ENCODE results near the gene HMX3. TPM values are rescaled to one million over a fixed set of nuclear protein-coding genes. Genes with fewer than 3 reads are reported as not detected.

Gene HMX3
- total and polyA plus RNA-seq, 2 of the 13 experiments (the other 11 are each of a cell fraction or from before 2014, with no cell fraction given) = not detected

DNA sequence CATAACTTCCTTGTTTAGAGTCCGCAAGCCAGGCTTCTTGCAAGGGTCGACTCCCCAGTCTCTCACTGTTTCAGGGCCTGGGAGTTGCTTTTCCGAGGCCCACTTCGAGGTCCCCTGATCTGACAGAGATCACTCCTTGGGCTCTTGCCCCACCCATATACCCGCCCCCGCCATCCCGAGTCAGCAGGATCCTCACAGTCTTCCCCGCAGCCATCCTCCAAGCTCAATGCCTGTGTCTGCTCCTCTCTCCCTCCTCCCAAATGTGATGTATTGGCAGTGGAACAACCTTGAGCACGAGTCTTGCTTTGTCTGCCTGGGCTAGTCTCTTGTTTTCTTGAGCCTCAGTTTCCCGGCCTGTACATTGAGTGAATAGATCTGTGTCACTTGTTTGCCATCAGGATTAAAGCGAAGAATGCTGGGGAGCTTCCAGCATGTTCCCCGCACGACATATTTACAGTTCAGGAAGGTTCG lies 9.8 kb downstream of the HMX3 start:
- in situ Hi-C loops (cut with HindIII; ENCODE audit: extremely low pct_ligation_motif_present, low pct_unique_long_range_greater_than_20kb) = no loop called here
- TF ChIP-seq PAX8 (CRISPR knock-in tag; IDR thresholded peaks at IDR 0.05; ENCODE audit: borderline replicate concordance) (no peak), SP140L (CRISPR knock-in tag; IDR thresholded peaks at IDR 0.05; ENCODE audit: borderline replicate concordance) (no peak), U2AF2 (IDR thresholded peaks at IDR 0.05; ENCODE audit: low read depth, low read length) (no peak), NFE2 (CRISPR knock-in tag; IDR thresholded peaks at IDR 0.05) (no peak), ZSCAN25 (CRISPR knock-in tag; IDR thresholded peaks at IDR 0.05) (no peak), TCF12 (IDR thresholded peaks at IDR 0.05) (no peak), TCF12 (CRISPR knock-in tag; IDR thresholded peaks at IDR 0.05) (no peak), STAT5B (CRISPR knock-in tag; IDR thresholded peaks at IDR 0.05) (no peak), ZNF709 (CRISPR knock-in tag; IDR thresholded peaks at IDR 0.05) (no peak)
- TF ChIP-seq, protein P1, sequence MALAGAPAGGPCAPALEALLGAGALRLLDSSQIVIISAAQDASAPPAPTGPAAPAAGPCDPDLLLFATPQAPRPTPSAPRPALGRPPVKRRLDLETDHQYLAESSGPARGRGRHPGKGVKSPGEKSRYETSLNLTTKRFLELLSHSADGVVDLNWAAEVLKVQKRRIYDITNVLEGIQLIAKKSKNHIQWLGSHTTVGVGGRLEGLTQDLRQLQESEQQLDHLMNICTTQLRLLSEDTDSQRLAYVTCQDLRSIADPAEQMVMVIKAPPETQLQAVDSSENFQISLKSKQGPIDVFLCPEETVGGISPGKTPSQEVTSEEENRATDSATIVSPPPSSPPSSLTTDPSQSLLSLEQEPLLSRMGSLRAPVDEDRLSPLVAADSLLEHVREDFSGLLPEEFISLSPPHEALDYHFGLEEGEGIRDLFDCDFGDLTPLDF (CRISPR knock-in tag; IDR thresholded peaks at IDR 0.05) = no peak
- TF ChIP-seq, protein P2, sequence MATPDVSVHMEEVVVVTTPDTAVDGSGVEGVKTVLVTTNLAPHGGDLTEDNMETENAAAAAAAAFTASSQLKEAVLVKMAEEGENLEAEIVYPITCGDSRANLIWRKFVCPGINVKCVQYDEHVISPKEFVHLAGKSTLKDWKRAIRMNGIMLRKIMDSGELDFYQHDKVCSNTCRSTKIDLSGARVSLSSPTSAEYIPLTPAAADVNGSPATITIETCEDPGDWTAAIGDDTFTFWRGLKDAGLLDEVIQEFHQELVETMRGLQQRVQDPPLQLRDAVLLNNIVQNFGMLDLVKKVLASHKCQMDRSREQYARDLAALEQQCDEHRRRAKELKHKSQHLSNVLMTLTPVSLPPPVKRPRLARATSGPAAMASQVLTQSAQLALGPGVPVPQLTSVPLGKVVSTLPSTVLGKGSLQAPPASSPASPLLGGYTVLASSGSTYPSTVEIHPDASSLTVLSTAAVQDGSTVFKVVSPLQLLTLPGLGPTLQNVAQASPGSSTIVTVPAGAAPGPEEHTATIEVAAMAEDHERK (CRISPR knock-in tag; IDR thresholded peaks at IDR 0.05; ENCODE audit: low read depth) = no peak
- TF ChIP-seq, protein P3, sequence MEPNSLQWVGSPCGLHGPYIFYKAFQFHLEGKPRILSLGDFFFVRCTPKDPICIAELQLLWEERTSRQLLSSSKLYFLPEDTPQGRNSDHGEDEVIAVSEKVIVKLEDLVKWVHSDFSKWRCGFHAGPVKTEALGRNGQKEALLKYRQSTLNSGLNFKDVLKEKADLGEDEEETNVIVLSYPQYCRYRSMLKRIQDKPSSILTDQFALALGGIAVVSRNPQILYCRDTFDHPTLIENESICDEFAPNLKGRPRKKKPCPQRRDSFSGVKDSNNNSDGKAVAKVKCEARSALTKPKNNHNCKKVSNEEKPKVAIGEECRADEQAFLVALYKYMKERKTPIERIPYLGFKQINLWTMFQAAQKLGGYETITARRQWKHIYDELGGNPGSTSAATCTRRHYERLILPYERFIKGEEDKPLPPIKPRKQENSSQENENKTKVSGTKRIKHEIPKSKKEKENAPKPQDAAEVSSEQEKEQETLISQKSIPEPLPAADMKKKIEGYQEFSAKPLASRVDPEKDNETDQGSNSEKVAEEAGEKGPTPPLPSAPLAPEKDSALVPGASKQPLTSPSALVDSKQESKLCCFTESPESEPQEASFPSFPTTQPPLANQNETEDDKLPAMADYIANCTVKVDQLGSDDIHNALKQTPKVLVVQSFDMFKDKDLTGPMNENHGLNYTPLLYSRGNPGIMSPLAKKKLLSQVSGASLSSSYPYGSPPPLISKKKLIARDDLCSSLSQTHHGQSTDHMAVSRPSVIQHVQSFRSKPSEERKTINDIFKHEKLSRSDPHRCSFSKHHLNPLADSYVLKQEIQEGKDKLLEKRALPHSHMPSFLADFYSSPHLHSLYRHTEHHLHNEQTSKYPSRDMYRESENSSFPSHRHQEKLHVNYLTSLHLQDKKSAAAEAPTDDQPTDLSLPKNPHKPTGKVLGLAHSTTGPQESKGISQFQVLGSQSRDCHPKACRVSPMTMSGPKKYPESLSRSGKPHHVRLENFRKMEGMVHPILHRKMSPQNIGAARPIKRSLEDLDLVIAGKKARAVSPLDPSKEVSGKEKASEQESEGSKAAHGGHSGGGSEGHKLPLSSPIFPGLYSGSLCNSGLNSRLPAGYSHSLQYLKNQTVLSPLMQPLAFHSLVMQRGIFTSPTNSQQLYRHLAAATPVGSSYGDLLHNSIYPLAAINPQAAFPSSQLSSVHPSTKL (CRISPR knock-in tag; IDR thresholded peaks at IDR 0.05) = no peak
- TF ChIP-seq, protein P4, sequence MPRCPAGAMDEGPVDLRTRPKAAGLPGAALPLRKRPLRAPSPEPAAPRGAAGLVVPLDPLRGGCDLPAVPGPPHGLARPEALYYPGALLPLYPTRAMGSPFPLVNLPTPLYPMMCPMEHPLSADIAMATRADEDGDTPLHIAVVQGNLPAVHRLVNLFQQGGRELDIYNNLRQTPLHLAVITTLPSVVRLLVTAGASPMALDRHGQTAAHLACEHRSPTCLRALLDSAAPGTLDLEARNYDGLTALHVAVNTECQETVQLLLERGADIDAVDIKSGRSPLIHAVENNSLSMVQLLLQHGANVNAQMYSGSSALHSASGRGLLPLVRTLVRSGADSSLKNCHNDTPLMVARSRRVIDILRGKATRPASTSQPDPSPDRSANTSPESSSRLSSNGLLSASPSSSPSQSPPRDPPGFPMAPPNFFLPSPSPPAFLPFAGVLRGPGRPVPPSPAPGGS (CRISPR knock-in tag; IDR thresholded peaks at IDR 0.05) = no peak
- TF ChIP-seq, protein P5, sequence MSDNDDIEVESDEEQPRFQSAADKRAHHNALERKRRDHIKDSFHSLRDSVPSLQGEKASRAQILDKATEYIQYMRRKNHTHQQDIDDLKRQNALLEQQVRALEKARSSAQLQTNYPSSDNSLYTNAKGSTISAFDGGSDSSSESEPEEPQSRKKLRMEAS (IDR thresholded peaks at IDR 0.05) = no peak

More for the DNA sequence above, 9.8 kb downstream of the HMX3 start:
- Histone ChIP-seq H3K27me3 (ENCODE audit: control insufficient read depth in 1 of 2, insufficient read depth in 2 of 2, low read length in 2 of 2) (peaks cover 38 to 98% of the 10 kb centered on the region in 2 experiments), H3K4me3 (replicated peaks in 1 of 3; ENCODE audit: insufficient read depth in 1 of 3, low read depth in 2 of 3, low read length in 3 of 3) (no peak overlapping the region), H2AFZ (ENCODE audit: low read length) (no peak overlapping the region), H3K9ac (ENCODE audit: insufficient read depth, low read depth, low read length) (no peak overlapping the region), H3K79me2 (ENCODE audit: insufficient read depth, low read length) (no peaks in the 10 kb centered on the region), H3K9me3 (ENCODE audit: low read length) (no peaks in the 10 kb centered on the region), H3K4me2 (ENCODE audit: low read depth, low read length) (no peak overlapping the region), H3K4me1 (ENCODE audit: insufficient read depth, low read length) (peaks cover 51% of the 10 kb centered on the region), H4K20me1 (ENCODE audit: insufficient read depth, low read length) (0 out of 2 replicates have a peak, but pooled peaks cover 2% of the 10 kb centered on the region), H3K36me3 (replicated peaks in 1 of 2; ENCODE audit: control insufficient read depth in 1 of 2, insufficient read depth in 2 of 2, low read length in 2 of 2) (no peaks in the 10 kb centered on the region), H3K27ac (ENCODE audit: extremely low read length, insufficient read depth, low read length) (no peak overlapping the region)
- no peak for DNase-seq (ENCODE audit: low spot score)
- WGBS (ENCODE audit: low lambda C conversion rate) = 16% methylated on average over 11 of the region's 14 CpGs
- no peak for ATAC-seq
- intact Hi-C loops (cut with micrococcal nuclease; ENCODE audit: unreplicated experiment) = no loop called here
- BruUV-seq (replicated peaks) = no TSS peak
- POLR2A ChIA-PET = interaction anchor here (1.0 kb wide), 1 partner anchor 9 kb away, joined by 3 read pairs; the partner anchor contains the start of gene BUB3
- no peak for FAIRE-seq
- CTCF ChIA-PET (ENCODE audit: low intra/inter-chr PET ratio, low total read pairs) = no interaction called here
